Measurements from ENCODE around the gene WDR35. TPM values are rescaled to one million over a fixed set of nuclear protein-coding genes. Genes with fewer than 3 reads are reported as not detected.

Gene WDR35
- 7.9 TPM for polyA plus RNA-seq (2013, experiment 1 of 2)
- polyA plus RNA-seq (2013, experiment 2 of 2): 6.9 TPM

- Histone ChIP-seq H3K9me3 (ENCODE audit: control insufficient read depth, low read length) (no peaks in the 10 kb centered on the region), H3K27ac (ENCODE audit: low read depth, low read length, severe bottlenecking) (peak within 1 kb of the TSS; percentile 54), H3K4me1 (ENCODE audit: control insufficient read depth, insufficient read depth, low read length, poor library complexity, severe bottlenecking) (peaks cover 8% of the 10 kb centered on the region), H3K4me3 (ENCODE audit: extremely low read depth, insufficient read depth, low read length, poor library complexity, severe bottlenecking) (peak within 1 kb of the TSS; percentile 83), H3K36me3 (ENCODE audit: control insufficient read depth, insufficient read depth, low read length) (peaks cover 13% of the 10 kb centered on the region)
- WGBS, 2 experiments (ENCODE audit: insufficient coverage in 2 of 2): 0 to 1% methylated on average over 60 to 65 of the region's 70 CpGs
Measured at GRCh38 chr2:19989667-19990415, at the start of gene WDR35. WDR35 (minus strand) TSS chr2:19990105; CDS start chr2:19990015, 90 bp downstream.

GRCh38 chr2:20037660-20038059 is 47.8 kb upstream of the WDR35 start:
- Histone ChIP-seq H3K9me3 (ENCODE audit: control insufficient read depth, low read length) (no peaks in the 10 kb centered on the region), H3K4me1 (ENCODE audit: control insufficient read depth, insufficient read depth, low read length, poor library complexity, severe bottlenecking) (no peaks in the 10 kb centered on the region), H3K27ac (ENCODE audit: low read depth, low read length, severe bottlenecking) (no peak overlapping the region), H3K36me3 (ENCODE audit: control insufficient read depth, insufficient read depth, low read length) (peaks cover 78% of the 10 kb centered on the region), H3K4me3 (ENCODE audit: extremely low read depth, insufficient read depth, low read length, poor library complexity, severe bottlenecking) (no peak overlapping the region)
- WGBS, 2 experiments (ENCODE audit: insufficient coverage in 2 of 2): 97 to 100% methylated on average over 2 of the region's 2 CpGs

- H3K4me3 ChIP-seq (ENCODE audit: extremely low read depth, insufficient read depth, low read length, poor library complexity, severe bottlenecking): no peak overlapping the region
- H3K36me3 ChIP-seq (ENCODE audit: control insufficient read depth, insufficient read depth, low read length): peaks cover 93% of the 10 kb centered on the region
- no peak overlapping the region for H3K27ac ChIP-seq (ENCODE audit: low read depth, low read length, severe bottlenecking)
- H3K4me1 ChIP-seq (ENCODE audit: control insufficient read depth, insufficient read depth, low read length, poor library complexity, severe bottlenecking): no peaks in the 10 kb centered on the region
- H3K9me3 ChIP-seq (ENCODE audit: control insufficient read depth, low read length): no peaks in the 10 kb centered on the region
- WGBS, 2 experiments (ENCODE audit: insufficient coverage in 2 of 2): 93 to 100% methylated on average over 3 of the region's 4 CpGs
Measured at GRCh38 chr2:20035955-20036666, 46.2 kb upstream of the WDR35 start.

GRCh38 chr2:20034821-20035220 is 44.9 kb upstream of the WDR35 start:
- H3K27ac ChIP-seq (ENCODE audit: low read depth, low read length, severe bottlenecking): no peak overlapping the region
- H3K4me1 ChIP-seq (ENCODE audit: control insufficient read depth, insufficient read depth, low read length, poor library complexity, severe bottlenecking): no peaks in the 10 kb centered on the region
- H3K4me3 ChIP-seq (ENCODE audit: extremely low read depth, insufficient read depth, low read length, poor library complexity, severe bottlenecking): no peak overlapping the region
- H3K9me3 ChIP-seq (ENCODE audit: control insufficient read depth, low read length): no peaks in the 10 kb centered on the region
- peaks cover 97% of the 10 kb centered on the region for H3K36me3 ChIP-seq (ENCODE audit: control insufficient read depth, insufficient read depth, low read length)
- WGBS, 2 experiments (ENCODE audit: insufficient coverage in 2 of 2): 100% methylated on average over 1 of the region's 2 CpGs; no CpG with 5 or more reads in 1 of the 2 experiments

- Histone ChIP-seq H3K36me3 (ENCODE audit: control insufficient read depth, insufficient read depth, low read length) (peaks cover 97% of the 10 kb centered on the region), H3K4me1 (ENCODE audit: control insufficient read depth, insufficient read depth, low read length, poor library complexity, severe bottlenecking) (no peaks in the 10 kb centered on the region), H3K27ac (ENCODE audit: low read depth, low read length, severe bottlenecking) (peak overlapping the region; percentile 33), H3K9me3 (ENCODE audit: control insufficient read depth, low read length) (no peaks in the 10 kb centered on the region), H3K4me3 (ENCODE audit: extremely low read depth, insufficient read depth, low read length, poor library complexity, severe bottlenecking) (no peak overlapping the region)
- 96% methylated on average over 4 of the region's 4 CpGs; no CpG with 5 or more reads in 1 of the 2 experiments for WGBS, 2 experiments (ENCODE audit: insufficient coverage in 2 of 2)
Measured at GRCh38 chr2:20034218-20034617, 44.3 kb upstream of the WDR35 start.

- no peak overlapping the region for H3K27ac ChIP-seq (ENCODE audit: low read depth, low read length, severe bottlenecking)
Measured at GRCh38 chr2:20033322-20033721, 43.4 kb upstream of the WDR35 start.

GRCh38 chr2:20030224-20030623 is 40.3 kb upstream of the WDR35 start:
- 77 to 100% methylated on average over 2 to 3 of the region's 6 CpGs for WGBS, 2 experiments (ENCODE audit: insufficient coverage in 2 of 2)
- Histone ChIP-seq H3K4me1 (ENCODE audit: control insufficient read depth, insufficient read depth, low read length, poor library complexity, severe bottlenecking) (peaks cover 3% of the 10 kb centered on the region), H3K36me3 (ENCODE audit: control insufficient read depth, insufficient read depth, low read length) (peaks cover 80% of the 10 kb centered on the region), H3K27ac (ENCODE audit: low read depth, low read length, severe bottlenecking) (no peak overlapping the region), H3K9me3 (ENCODE audit: control insufficient read depth, low read length) (no peaks in the 10 kb centered on the region), H3K4me3 (ENCODE audit: extremely low read depth, insufficient read depth, low read length, poor library complexity, severe bottlenecking) (no peak overlapping the region)

More at GRCh38 chr2:20033322-20033721, 43.4 kb upstream of the WDR35 start:
- H3K4me3 ChIP-seq (ENCODE audit: extremely low read depth, insufficient read depth, low read length, poor library complexity, severe bottlenecking): no peak overlapping the region
- peaks cover 97% of the 10 kb centered on the region for H3K36me3 ChIP-seq (ENCODE audit: control insufficient read depth, insufficient read depth, low read length)
- peaks cover 2% of the 10 kb centered on the region for H3K4me1 ChIP-seq (ENCODE audit: control insufficient read depth, insufficient read depth, low read length, poor library complexity, severe bottlenecking)
- WGBS, 2 experiments (ENCODE audit: insufficient coverage in 2 of 2): 90 to 100% methylated on average over 2 to 3 of the region's 3 CpGs
- no peaks in the 10 kb centered on the region for H3K9me3 ChIP-seq (ENCODE audit: control insufficient read depth, low read length)

GRCh38 chr2:20027705-20028434 is 38.0 kb upstream of the WDR35 start:
- WGBS, 2 experiments (ENCODE audit: insufficient coverage in 2 of 2): 85% methylated on average over 2 of the region's 3 CpGs; no CpG with 5 or more reads in 1 of the 2 experiments
- H3K9me3 ChIP-seq (ENCODE audit: control insufficient read depth, low read length): no peaks in the 10 kb centered on the region
- H3K27ac ChIP-seq (ENCODE audit: low read depth, low read length, severe bottlenecking): no peak overlapping the region
- peaks cover 57% of the 10 kb centered on the region for H3K36me3 ChIP-seq (ENCODE audit: control insufficient read depth, insufficient read depth, low read length)
- H3K4me3 ChIP-seq (ENCODE audit: extremely low read depth, insufficient read depth, low read length, poor library complexity, severe bottlenecking): no peak overlapping the region
- peaks cover 3% of the 10 kb centered on the region for H3K4me1 ChIP-seq (ENCODE audit: control insufficient read depth, insufficient read depth, low read length, poor library complexity, severe bottlenecking)

GRCh38 chr2:20027260-20027677 is 37.4 kb upstream of the WDR35 start:
- Histone ChIP-seq H3K4me1 (ENCODE audit: control insufficient read depth, insufficient read depth, low read length, poor library complexity, severe bottlenecking) (peaks cover 3% of the 10 kb centered on the region), H3K27ac (ENCODE audit: low read depth, low read length, severe bottlenecking) (no peak overlapping the region), H3K9me3 (ENCODE audit: control insufficient read depth, low read length) (no peaks in the 10 kb centered on the region), H3K4me3 (ENCODE audit: extremely low read depth, insufficient read depth, low read length, poor library complexity, severe bottlenecking) (no peak overlapping the region), H3K36me3 (ENCODE audit: control insufficient read depth, insufficient read depth, low read length) (peaks cover 52% of the 10 kb centered on the region)
- whole genome bisulfite sequencing, 2 experiments (ENCODE audit: insufficient coverage in 2 of 2): 67 to 90% methylated on average over 3 to 4 of the region's 4 CpGs

GRCh38 chr2:20025065-20025786 is 35.3 kb upstream of the WDR35 start:
- 100% methylated on average over 1 of the region's 3 CpGs for WGBS, 2 experiments (ENCODE audit: insufficient coverage in 2 of 2)
- H3K27ac ChIP-seq (ENCODE audit: low read depth, low read length, severe bottlenecking): no peak overlapping the region
- peaks cover 10% of the 10 kb centered on the region for H3K9me3 ChIP-seq (ENCODE audit: control insufficient read depth, low read length)
- peaks cover 3% of the 10 kb centered on the region for H3K4me1 ChIP-seq (ENCODE audit: control insufficient read depth, insufficient read depth, low read length, poor library complexity, severe bottlenecking)
- H3K4me3 ChIP-seq (ENCODE audit: extremely low read depth, insufficient read depth, low read length, poor library complexity, severe bottlenecking): no peak overlapping the region
- H3K36me3 ChIP-seq (ENCODE audit: control insufficient read depth, insufficient read depth, low read length): peaks cover 32% of the 10 kb centered on the region
